ENCODE measurements around the gene COL3A1. TPM values are rescaled to one million over a fixed set of nuclear protein-coding genes. Genes with fewer than 3 reads are reported as not detected.

The COL3A1 gene
- total RNA-seq, 1 experiment from 2014 or later, result not detected

GRCh38 chr2:188993247-188993646 is 19.1 kb downstream of the COL3A1 start:
- TF ChIP-seq CTCF (conservative IDR thresholded peaks at IDR 0.05) (no peak), EZH2 (IDR thresholded peaks at IDR 0.05; ENCODE audit: low read depth) (no peak)
- no peaks in the 10 kb centered on the region for H3K9me3 ChIP-seq (ENCODE audit: insufficient read depth, low read depth)
- H3K4me3 ChIP-seq, result no peak overlapping the region
- ChIA-PET CTCF (no interaction called here), POLR2A (ENCODE audit: unreplicated experiment) (no interaction called here)
- H3K27me3 ChIP-seq (ENCODE audit: insufficient read depth, low read depth), result no peaks in the 10 kb centered on the region
- no peaks in the 10 kb centered on the region for H3F3A ChIP-seq (ENCODE audit: insufficient read depth, low read depth)
- no peaks in the 10 kb centered on the region for H4K20me1 ChIP-seq (ENCODE audit: insufficient read depth)
- no peaks in the 10 kb centered on the region for H3K9me2 ChIP-seq (ENCODE audit: insufficient read depth)
- no peak overlapping the region for H2AFZ ChIP-seq
- H3K27ac ChIP-seq, result no peak overlapping the region
- H3K4me2 ChIP-seq, result no peak overlapping the region
- H3K4me1 ChIP-seq (replicated peaks; ENCODE audit: insufficient read depth), result no peaks in the 10 kb centered on the region
- no peaks in the 10 kb centered on the region for H3K36me3 ChIP-seq (ENCODE audit: low read depth)
- BruUV-seq (replicated peaks), result no TSS peak
- intact Hi-C loops (cut with micrococcal nuclease; ENCODE audit: unreplicated experiment), result loop anchor here (5.0 kb wide), 1 partner anchor 471 kb away; no protein-coding TSS in a partner anchor
- no peaks in the 10 kb centered on the region for H3K79me2 ChIP-seq (ENCODE audit: low read depth)
- DNase-seq, result no peak

GRCh38 chr2:188997263-188997662 is 23.1 kb downstream of the COL3A1 start:
- CTCF ChIA-PET, result no interaction called here
- H3F3A ChIP-seq (ENCODE audit: insufficient read depth, low read depth), result no peaks in the 10 kb centered on the region
- no peak overlapping the region for H2AFZ ChIP-seq
- no peak overlapping the region for H3K27ac ChIP-seq
- H3K27me3 ChIP-seq (ENCODE audit: insufficient read depth, low read depth), result no peaks in the 10 kb centered on the region
- H3K9me2 ChIP-seq (ENCODE audit: insufficient read depth), result no peaks in the 10 kb centered on the region
- intact Hi-C loops (cut with micrococcal nuclease; ENCODE audit: unreplicated experiment), result no loop called here
- no peak for DNase-seq
- H3K4me3 ChIP-seq, result no peak overlapping the region
- H3K36me3 ChIP-seq (ENCODE audit: low read depth), result no peaks in the 10 kb centered on the region
- H3K9me3 ChIP-seq (ENCODE audit: insufficient read depth, low read depth), result no peaks in the 10 kb centered on the region
- H3K79me2 ChIP-seq (ENCODE audit: low read depth), result no peaks in the 10 kb centered on the region
- no TSS peak for BruUV-seq (replicated peaks)
- H4K20me1 ChIP-seq (ENCODE audit: insufficient read depth), result no peaks in the 10 kb centered on the region
- H3K4me1 ChIP-seq (replicated peaks; ENCODE audit: insufficient read depth), result no peaks in the 10 kb centered on the region
- no peak for TF ChIP-seq EZH2 (IDR thresholded peaks at IDR 0.05; ENCODE audit: low read depth)
- no peak for TF ChIP-seq CTCF (conservative IDR thresholded peaks at IDR 0.05)
- POLR2A ChIA-PET (ENCODE audit: unreplicated experiment), result no interaction called here
- no peak overlapping the region for H3K4me2 ChIP-seq

GRCh38 chr2:189000221-189000620 is 26.0 kb downstream of the COL3A1 start:
- ChIA-PET CTCF (no interaction called here), POLR2A (ENCODE audit: unreplicated experiment) (no interaction called here)
- Histone ChIP-seq H3K27me3 (ENCODE audit: insufficient read depth, low read depth) (no peaks in the 10 kb centered on the region), H2AFZ (no peak overlapping the region), H3K9me2 (ENCODE audit: insufficient read depth) (no peaks in the 10 kb centered on the region), H3K4me3 (no peak overlapping the region), H3K4me2 (no peak overlapping the region), H3K4me1 (replicated peaks; ENCODE audit: insufficient read depth) (no peaks in the 10 kb centered on the region), H3K9me3 (ENCODE audit: insufficient read depth, low read depth) (no peaks in the 10 kb centered on the region), H4K20me1 (ENCODE audit: insufficient read depth) (no peaks in the 10 kb centered on the region), H3K36me3 (ENCODE audit: low read depth) (no peaks in the 10 kb centered on the region), H3K27ac (no peak overlapping the region), H3K79me2 (ENCODE audit: low read depth) (no peaks in the 10 kb centered on the region), H3F3A (ENCODE audit: insufficient read depth, low read depth) (no peaks in the 10 kb centered on the region)
- BruUV-seq (replicated peaks), result no TSS peak
- intact Hi-C loops (cut with micrococcal nuclease; ENCODE audit: unreplicated experiment), result no loop called here
- no peak for TF ChIP-seq EZH2 (IDR thresholded peaks at IDR 0.05; ENCODE audit: low read depth)
- no peak for TF ChIP-seq CTCF (conservative IDR thresholded peaks at IDR 0.05)
- no peak for DNase-seq
